Stomach smooth muscle (tissue), 2 donors: Measurements from ENCODE around the gene ILK.
A peak's percentile ranks its signal among the peaks of the same experiment; 100 is the strongest.

Source experiments
- H3K27ac ChIP-seq: one replicate; pipeline ENCODE4 v1.7.0; 2013; ENCODE audit warnings: mild to moderate bottlenecking, low read length, inconsistent platforms
- H3K27me3 ChIP-seq, 2 donors: one replicate each; pipeline ENCODE4 v1.7.0; 2013; ENCODE audit warnings: low read length in 2 of 2; ENCODE audit not compliant: insufficient read depth in 2 of 2, control insufficient read depth in 1 of 2
- H3K36me3 ChIP-seq, 2 donors: one replicate each; pipeline ENCODE4 v1.7.0; 2013; ENCODE audit warnings: low read length in 2 of 2; ENCODE audit not compliant: control insufficient read depth in 2 of 2, insufficient read depth in 2 of 2
- H3K4me1 ChIP-seq: one replicate; pipeline ENCODE4 v1.7.0; 2013; ENCODE audit warnings: low read length; ENCODE audit not compliant: control insufficient read depth, insufficient read depth
- H3K4me3 ChIP-seq, 2 donors: one replicate each; pipeline ENCODE4 v1.7.0; 2013; ENCODE audit warnings: low read length in 2 of 2
- H3K9ac ChIP-seq, 2 donors: one replicate each; pipeline ENCODE4 v1.7.0; 2013; ENCODE audit warnings: low read length in 2 of 2, mild to moderate bottlenecking in 1 of 2
- H3K9me3 ChIP-seq, 2 donors: one replicate each; pipeline ENCODE4 v1.7.0; 2013; ENCODE audit warnings: low read length in 2 of 2; ENCODE audit not compliant: control insufficient read depth in 2 of 2
- donor health status: healthy.
- donor health status: Pancreatic carcinoma.

Gene ILK

GRCh38 chr11:6653656-6654055 is 50.1 kb downstream of the ILK start:
- H3K4me3 ChIP-seq: no peak overlapping the region
- peak overlapping the region; percentile 73 for H3K27ac ChIP-seq
- H3K9me3 ChIP-seq: no peaks in the 10 kb centered on the region
- H3K27me3 ChIP-seq: no peaks in the 10 kb centered on the region
- H3K36me3 ChIP-seq: no peaks in the 10 kb centered on the region
- H3K4me1 ChIP-seq: peaks cover 30% of the 10 kb centered on the region
- H3K9ac ChIP-seq: no peak overlapping the region

- no peaks in the 10 kb centered on the region for H3K36me3 ChIP-seq
- no peaks in the 10 kb centered on the region for H3K27me3 ChIP-seq
- peaks cover 24% of the 10 kb centered on the region for H3K4me1 ChIP-seq
- H3K27ac ChIP-seq: peak overlapping the region; percentile 73
- H3K9me3 ChIP-seq: no peaks in the 10 kb centered on the region
- H3K4me3 ChIP-seq: peak overlapping the region; percentile 83 to 84
- H3K9ac ChIP-seq: peak overlapping the region; percentile 55 to 83
Measured at GRCh38 chr11:6654281-6655019, 50.9 kb downstream of the ILK start.

DNA sequence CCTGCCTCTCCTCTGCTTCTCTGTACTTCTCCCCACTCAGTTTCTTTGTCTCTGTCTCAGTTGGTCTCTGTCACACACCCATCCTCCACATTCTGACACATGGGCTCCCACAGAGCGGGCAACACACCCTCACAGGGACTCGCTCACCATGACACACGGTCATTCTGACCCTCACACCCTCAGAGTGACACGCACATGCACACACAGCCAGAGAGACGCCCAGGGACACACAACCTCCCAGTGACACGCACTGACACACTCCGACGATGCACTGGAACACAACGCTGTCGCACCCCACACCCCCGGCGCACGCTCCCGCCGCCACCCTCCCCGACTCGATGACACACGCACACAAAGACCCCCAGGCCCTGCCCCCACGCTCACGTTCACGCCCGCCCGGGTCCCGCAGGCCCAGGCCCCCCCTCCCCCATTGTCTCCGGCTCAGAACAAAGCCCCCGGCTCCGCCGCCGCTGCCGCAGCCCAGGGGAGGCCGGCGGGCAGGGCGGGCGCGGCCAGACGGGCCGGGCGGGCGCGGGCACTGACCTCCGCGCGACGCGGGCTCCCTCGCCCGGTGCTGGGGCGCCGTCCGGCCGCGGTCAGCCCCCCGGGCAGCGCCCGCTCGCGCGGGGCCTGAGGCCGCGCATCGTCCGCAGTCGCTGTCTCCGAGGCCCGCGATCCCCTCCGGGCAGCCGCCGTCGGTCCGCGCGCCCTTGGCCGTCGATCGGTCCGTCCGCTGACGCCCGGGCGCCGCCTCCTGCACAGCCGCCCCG is 51.6 kb downstream of the ILK start:
- Histone ChIP-seq H3K27ac (peak overlapping the region; percentile 73), H3K9me3 (no peaks in the 10 kb centered on the region), H3K27me3 (no peaks in the 10 kb centered on the region)

GRCh38 chr11:6655790-6656583 is 52.4 kb downstream of the ILK start, which contains the start of gene DCHS1:
TSS of gene DCHS1 (minus strand) at chr11:6655809. CDS start at chr11:6641613, 14,196 bp downstream.
- Histone ChIP-seq H3K27ac (peak within 1 kb of the TSS; percentile 73), H3K27me3 (no peaks in the 10 kb centered on the region), H3K36me3 (no peaks in the 10 kb centered on the region), H3K9ac (peak within 1 kb of the TSS; percentile 85 to 89), H3K4me3 (peak within 1 kb of the TSS; percentile 83 to 84), H3K9me3 (no peaks in the 10 kb centered on the region), H3K4me1 (peaks cover 23% of the 10 kb centered on the region)

More for the DNA sequence above, 51.6 kb downstream of the ILK start:
- Histone ChIP-seq H3K4me1 (peaks cover 23% of the 10 kb centered on the region), H3K36me3 (no peaks in the 10 kb centered on the region), H3K9ac (peak overlapping the region; percentile 55 to 83), H3K4me3 (peak overlapping the region; percentile 83 to 84)

- Histone ChIP-seq H3K27ac (peak overlapping the region; percentile 62), H3K9me3 (no peaks in the 10 kb centered on the region), H3K27me3 (no peaks in the 10 kb centered on the region), H3K36me3 (no peaks in the 10 kb centered on the region), H3K9ac (peak overlapping the region; percentile 85 to 89), H3K4me1 (peaks cover 23% of the 10 kb centered on the region), H3K4me3 (peak overlapping the region; percentile 66 to 77)
Measured at GRCh38 chr11:6656584-6656915, 53.0 kb downstream of the ILK start.

DNA sequence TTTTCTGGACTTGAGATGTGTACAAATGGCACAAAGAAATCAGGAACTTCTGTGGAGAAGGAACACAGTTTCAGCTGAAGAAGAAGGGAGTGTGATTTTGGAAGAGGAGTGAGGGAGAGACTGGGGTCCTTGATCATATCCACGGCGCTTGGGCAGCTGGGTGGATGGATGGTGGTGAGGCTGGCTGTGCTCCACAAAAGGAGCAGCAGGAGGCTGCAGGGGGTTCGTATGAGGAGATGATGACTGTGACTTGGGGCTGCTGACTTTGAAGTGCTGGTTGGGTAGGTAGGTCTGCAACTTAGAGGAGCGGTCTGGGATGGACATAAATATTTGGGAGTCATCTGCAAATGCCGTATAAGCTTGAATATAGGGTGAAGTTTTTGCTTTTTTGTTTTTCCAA is 53.4 kb downstream of the ILK start:
- H3K27me3 ChIP-seq: no peaks in the 10 kb centered on the region
- H3K4me1 ChIP-seq: peaks cover 23% of the 10 kb centered on the region
- H3K4me3 ChIP-seq: no peak overlapping the region
- no peaks in the 10 kb centered on the region for H3K9me3 ChIP-seq
- H3K36me3 ChIP-seq: no peaks in the 10 kb centered on the region
- H3K27ac ChIP-seq: no peak overlapping the region
- H3K9ac ChIP-seq: no peak overlapping the region

GRCh38 chr11:6657346-6657745 is 53.8 kb downstream of the ILK start:
- H3K9me3 ChIP-seq: no peaks in the 10 kb centered on the region
- H3K36me3 ChIP-seq: no peaks in the 10 kb centered on the region
- H3K4me1 ChIP-seq: peaks cover 23% of the 10 kb centered on the region
- H3K4me3 ChIP-seq: no peak overlapping the region
- no peak overlapping the region for H3K9ac ChIP-seq
- H3K27me3 ChIP-seq: no peaks in the 10 kb centered on the region
- H3K27ac ChIP-seq: no peak overlapping the region

DNA sequence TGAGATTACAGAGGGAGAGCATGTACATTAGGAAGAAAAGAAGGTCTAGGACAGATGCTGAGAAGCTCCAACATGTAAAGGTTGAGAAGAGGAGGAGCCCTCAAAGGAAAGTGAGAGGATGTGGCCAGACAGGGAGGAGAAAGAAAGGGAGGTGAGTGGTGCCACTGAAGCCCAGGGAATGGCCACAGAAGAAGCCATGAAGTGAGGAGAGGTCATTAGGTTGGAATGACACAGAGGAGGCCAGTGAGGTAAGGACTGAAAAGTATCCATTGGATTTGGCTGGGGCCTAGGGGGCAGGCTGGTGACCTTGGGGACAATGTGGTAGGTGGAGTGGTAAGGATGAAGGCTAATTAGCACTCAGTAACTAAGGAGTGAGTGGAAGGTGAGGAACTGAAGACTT is 55.1 kb downstream of the ILK start:
- Histone ChIP-seq H3K9ac (no peak overlapping the region), H3K4me3 (no peak overlapping the region), H3K27me3 (no peaks in the 10 kb centered on the region), H3K36me3 (no peaks in the 10 kb centered on the region), H3K27ac (no peak overlapping the region), H3K4me1 (peaks cover 24% of the 10 kb centered on the region), H3K9me3 (no peaks in the 10 kb centered on the region)
